Activated CD4-positive, CD25-positive, alpha-beta regulatory T cell treated with anti-CD3 and anti-CD28 coated beads, Interleukin-2, amount 50 U/mL, for 16 hours (primary cell): ENCODE measurements around the gene KLHL29.

Experiments
- DNase-seq: peaks from one replicate; pipeline ENCODE4 v3.0.0-alpha.2; 2020; ENCODE audit warnings: low read depth, low spot score

KLHL29 gene

GRCh38 chr2:23694058-23695045, 309.4 kb downstream of the KLHL29 start:
- DNase-seq: no peak

GRCh38 chr2:23695214-23695889, 310.4 kb downstream of the KLHL29 start:
- DNase-seq: no peak

DNA sequence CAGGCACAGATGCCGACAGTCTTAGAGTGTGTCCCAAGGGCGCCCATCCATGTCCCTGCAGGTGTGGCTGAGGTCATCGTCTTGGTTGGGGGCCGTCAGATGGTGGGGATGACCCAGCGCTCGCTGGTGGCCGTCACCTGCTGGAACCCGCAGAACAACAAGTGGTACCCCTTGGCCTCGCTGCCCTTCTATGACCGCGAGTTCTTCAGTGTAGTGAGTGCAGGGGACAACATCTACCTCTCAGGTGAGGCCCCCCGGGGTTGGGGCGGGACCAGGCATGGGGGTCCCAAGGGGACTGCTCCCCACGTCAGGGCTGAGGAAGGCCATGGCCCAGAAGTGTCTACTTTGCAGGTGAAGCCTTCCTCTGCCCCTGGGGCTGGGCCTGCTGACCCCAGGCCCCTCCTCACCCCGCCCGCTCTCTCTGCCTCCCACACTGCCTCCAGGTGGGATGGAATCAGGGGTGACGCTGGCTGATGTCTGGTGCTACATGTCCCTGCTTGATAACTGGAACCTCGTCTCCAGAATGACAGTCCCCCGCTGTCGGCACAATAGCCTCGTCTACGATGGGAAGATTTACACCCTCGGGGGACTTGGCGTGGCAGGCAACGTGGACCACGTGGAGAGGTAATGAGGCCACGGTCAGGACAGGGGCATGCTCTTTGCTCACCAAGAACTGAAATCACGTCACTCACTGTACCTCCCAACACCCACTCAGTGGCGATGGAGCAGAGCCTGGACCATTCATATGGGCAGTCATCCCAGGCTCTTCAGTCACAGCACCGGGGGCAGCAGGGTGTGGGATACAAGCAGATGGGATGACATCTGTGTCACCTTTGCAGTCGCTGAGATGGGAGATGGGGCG, 311.1 kb downstream of the KLHL29 start:
- no peak for DNase-seq

GRCh38 chr2:23696752-23697045, 311.7 kb downstream of the KLHL29 start:
- DNase-seq: no peak

GRCh38 chr2:23697256-23698075, 312.5 kb downstream of the KLHL29 start:
- DNase-seq: no peak

- no peak for DNase-seq
These were observed 313.2 kb downstream of the KLHL29 start for GRCh38 chr2:23698116-23698693.

DNA sequence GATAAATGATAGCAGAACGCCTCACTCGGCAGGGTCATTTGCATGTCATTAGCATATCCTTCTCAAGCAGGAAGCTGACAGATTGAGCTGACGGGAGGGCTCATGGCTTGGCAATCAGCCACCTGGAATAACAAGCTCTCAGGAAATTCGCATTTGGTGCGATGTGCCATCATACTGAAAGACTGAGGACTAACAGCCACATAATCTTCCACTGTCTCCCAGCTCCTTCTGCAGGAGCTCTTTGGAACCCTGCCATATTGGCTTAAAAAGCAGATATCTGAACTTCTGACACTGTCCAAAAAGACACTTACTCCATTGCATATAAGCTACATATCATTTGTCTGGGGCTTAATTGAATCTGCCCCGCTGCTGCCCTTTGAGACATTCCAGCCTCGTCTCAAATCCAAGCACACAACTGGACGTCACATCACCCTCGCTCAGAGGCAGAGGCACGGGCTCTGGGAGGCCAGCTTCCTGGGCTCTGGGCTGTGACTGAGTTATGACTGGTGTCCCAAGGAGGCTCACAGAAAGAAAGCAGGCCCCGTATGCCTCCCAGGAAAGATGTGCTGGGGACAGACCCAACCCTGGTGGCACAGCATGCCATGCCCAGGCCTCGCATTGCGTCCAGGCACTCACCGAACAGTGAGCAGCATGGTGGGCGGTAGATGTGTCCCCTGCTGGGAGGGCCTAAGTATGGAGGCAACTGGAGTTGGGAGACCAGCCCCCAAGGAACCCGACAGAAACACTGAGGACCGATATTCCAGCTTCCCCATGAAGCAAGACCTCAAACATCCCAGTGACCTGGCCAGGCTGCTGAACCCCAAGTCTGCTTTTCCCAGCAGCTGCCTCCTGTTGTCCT, 314.0 kb downstream of the KLHL29 start:
- no peak for DNase-seq

DNA sequence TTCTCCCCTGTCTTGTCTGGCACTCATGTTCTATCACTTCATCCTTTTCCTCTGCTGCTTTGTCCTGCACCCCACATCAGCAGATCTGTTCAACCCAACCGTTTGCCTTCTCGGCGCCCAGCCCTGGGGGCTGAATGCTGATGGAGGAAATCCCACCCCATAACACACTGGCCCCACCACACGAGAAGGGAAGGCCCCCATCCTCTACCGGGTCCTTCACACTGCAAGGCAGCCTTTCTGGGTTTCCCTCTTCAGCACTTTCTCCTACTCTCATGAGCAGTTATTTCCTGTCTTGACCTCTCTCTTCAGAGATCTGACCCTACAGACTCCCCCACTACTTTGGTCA, 314.6 kb downstream of the KLHL29 start:
- DNase-seq: no peak

DNA sequence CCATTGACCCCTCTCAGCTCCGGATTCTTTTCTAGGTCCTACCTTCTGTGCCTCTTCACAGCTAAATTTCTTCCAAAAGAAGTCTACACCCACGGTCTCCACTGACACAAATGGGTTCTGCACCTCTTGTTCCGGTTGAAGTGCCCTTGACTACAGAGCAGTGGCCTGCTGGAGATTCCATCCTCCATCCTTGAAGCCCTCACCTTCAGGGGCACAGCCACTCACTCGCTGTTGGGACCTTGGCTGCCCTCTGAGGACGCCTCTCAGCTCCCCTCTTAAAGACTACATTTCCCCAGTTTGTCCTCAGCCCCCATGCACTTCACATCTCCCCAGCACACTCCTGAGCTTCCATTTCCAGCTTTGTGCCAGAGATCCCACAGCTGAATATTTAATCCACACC, 315.6 kb downstream of the KLHL29 start:
- no peak for DNase-seq

DNA sequence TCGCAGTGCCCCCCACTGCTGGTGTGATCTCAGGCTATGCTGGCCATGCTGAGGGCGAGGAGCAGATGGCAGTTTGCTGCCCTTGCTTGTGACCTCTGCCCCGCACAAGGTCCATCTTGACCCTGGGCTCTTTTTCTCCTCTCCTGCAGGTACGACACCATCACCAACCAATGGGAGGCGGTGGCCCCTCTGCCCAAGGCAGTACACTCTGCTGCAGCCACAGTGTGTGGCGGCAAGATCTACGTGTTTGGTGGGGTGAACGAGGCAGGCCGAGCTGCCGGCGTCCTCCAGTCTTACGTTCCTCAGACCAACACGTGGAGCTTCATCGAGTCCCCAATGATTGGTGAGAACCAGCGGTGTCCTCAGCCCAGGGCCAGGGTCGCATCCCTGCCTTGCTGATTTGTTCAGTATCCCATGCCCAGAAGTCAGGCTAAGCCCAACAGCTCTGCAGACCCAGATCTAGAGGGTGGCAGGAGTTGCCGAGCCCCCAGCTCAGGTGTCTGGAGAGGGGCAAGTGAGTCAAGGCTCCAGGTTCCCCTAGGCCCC, 318.1 kb downstream of the KLHL29 start:
- DNase-seq: no peak

DNA sequence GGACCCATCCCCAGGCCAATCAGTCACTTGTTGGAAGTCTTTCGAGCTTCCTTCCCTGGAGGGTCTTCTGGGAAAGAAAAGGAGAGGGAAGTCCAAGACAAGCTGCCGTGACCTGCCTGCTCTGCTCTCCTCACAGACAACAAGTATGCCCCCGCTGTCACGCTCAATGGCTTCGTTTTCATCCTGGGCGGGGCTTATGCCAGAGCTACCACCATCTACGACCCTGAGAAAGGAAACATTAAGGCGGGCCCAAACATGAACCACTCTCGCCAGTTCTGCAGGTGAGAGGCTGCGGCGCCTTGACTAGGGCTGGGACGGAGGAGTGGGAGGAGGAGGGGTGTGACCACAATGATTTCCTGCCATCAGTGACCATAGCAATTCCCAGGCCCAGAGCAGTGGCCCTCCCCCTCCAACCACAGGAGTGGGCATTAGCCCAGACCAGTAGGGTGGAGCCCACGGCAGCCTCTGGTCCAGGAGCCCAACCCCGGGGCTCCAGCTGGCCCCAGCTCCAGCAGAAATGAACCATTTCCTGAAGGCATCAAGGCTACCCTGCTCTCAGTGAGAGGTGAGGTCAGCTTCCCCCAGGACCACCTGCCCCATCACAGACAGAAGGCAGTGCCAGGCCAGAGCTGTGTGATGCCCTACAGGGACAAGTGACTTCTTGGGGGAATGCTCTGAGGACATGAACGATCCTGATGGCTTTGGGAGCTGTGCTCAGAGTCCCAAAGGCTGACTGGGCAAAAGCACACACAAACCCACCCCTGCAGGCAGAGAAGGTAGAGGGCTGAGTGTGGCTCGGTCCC, 318.8 kb downstream of the KLHL29 start:
- no peak for DNase-seq

DNA sequence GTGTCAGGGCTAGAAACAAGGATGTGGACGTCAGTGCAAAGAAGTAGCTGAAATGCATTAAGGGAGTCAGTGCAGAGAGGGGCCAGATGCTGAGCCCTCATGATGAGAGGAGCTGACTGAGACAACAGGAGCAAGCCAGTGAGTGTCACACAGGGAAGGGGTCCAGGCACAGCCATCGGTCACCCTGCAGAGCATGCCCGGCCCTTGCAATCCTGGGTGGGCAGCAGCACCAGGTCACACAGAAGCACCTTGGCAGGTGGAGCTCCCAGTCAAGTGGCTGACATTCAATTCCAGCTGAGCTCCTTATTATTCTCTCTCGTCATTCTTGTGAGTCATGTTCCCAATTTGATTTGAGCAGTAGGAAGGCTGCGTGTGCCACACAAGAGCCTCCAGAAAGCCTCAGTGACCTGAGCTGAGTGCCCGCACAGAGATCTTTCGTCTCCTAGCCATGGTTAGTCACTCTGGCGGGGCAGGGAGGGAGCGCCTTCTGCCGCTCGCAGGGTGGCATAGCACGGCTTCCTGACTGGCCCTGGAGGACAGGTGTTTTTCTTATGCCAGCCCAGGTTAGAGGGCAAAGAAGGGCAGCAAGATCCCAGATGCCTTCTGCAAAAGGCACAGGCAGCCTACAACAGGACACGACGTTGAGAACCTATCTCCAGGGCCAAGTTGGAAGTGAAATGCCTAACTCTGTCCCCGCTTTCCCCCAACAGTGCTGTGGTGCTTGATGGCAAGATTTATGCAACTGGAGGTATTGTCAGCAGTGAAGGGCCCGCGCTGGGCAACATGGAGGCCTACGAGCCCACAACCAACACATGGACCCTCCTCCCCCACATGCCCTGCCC, 321.0 kb downstream of the KLHL29 start:
- DNase-seq: no peak

- DNase-seq: no peak
These were observed 321.7 kb downstream of the KLHL29 start for GRCh38 chr2:23706613-23707078.

- no peak for DNase-seq
These were observed 322.1 kb downstream of the KLHL29 start for GRCh38 chr2:23707096-23707495.

DNA sequence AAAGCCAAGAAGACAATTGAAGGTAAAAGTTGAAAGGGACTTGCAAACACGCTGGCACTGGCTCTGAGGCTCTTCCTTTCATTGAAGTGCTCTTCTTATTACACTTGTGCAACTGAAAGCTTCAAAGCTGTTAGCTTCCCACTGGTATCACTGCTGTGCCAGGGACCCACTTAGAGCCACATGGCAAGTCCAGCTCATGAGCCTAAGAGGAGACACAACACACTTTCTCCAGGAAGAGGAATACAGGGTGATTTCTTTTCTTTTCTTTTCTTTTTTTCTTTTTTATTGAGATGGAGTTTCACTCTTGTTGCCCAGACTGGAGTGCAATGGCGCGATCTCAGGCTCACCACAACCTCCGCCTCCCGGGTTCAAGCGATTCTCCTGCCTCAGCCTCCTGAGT, 323.8 kb downstream of the KLHL29 start:
- no peak for DNase-seq

DNA sequence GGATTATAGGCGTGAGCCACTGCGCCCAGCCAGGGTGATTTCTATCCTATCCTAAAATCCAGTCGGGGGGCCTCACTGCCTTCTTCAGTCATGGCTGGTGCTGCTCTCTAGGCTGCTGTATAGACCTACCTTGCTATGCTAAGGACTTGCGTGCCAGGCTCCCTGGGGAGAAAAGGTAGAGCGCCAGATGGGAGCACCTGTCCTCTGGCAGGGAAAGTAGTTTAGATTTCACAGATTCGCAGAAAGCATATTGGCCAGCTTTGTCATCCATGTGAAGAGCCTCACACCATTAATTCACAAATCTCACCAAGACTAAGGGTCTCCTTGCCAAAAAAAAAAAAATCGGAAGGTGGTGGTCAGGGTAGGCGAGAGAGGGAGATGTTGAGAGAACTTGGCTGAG, 324.3 kb downstream of the KLHL29 start:
- DNase-seq: no peak

- no peak for DNase-seq
These were observed 327.2 kb downstream of the KLHL29 start for GRCh38 chr2:23711979-23712755.
